H1 (cell line): ENCODE measurements around the gene KRTAP9-2. TPM values are rescaled to one million over a fixed set of nuclear protein-coding genes. Genes with fewer than 3 reads are reported as not detected.
"Not testable (repeated sequence)": the region's sequence is repeated elsewhere in the genome, so short reads cannot be mapped to it uniquely, and the experiment has no call there.

ENCODE experiments used
- CTCF ChIA-PET: fragments of 300-600 bp; sonication (Branson Sonifier 250); formaldehyde crosslinking; loops from one replicate; lab custom pipeline; 2021; ENCODE audit not compliant: partially characterized antibody; lab: Charles Lee
- POLR2A ChIA-PET: fragments of 300-600 bp; sonication (Branson Sonifier 250); formaldehyde crosslinking; loops from one replicate; lab custom pipeline; 2021; ENCODE audit warnings: inconsistent platforms; ENCODE audit not compliant: partially characterized antibody; lab: Charles Lee
- DNase-seq, 2 experiments: peaks; one replicate each; pipeline versions ENCODE4 v3.0.0 to v3.0.0-alpha.2; 2010 to 2022; ENCODE audit warnings: low spot score in 2 of 2, low read depth in 1 of 2, mixed read lengths in 1 of 2
- FAIRE-seq: peaks from 2 replicates; lab custom pipeline; 2011; peaks lifted over from hg19 to GRCh38; lab: Jason Lieb, UNC
- H2AFZ ChIP-seq: 2 replicates; pipeline ENCODE4 v1.8.1; 2012; ENCODE audit warnings: low read length, inconsistent platforms
- H2AK5ac ChIP-seq: 2 replicates; pipeline ENCODE4 v1.6.1; 2013; ENCODE audit warnings: low read depth, low read length
- H2BK120ac ChIP-seq: replicated peaks from 2 replicates; pipeline ENCODE3; 2013; ENCODE audit warnings: low read depth, low read length, inconsistent platforms
- H2BK12ac ChIP-seq: 2 replicates; pipeline ENCODE4 v1.6.1; 2013; ENCODE audit warnings: low read depth, low read length
- H2BK15ac ChIP-seq: 2 replicates; pipeline ENCODE4 v1.6.1; 2013; ENCODE audit warnings: low read length
- H2BK20ac ChIP-seq: 2 replicates; pipeline ENCODE4 v1.6.1; 2013; ENCODE audit warnings: low read length
- H2BK5ac ChIP-seq: 2 replicates; pipeline ENCODE4 v1.6.1; 2013; ENCODE audit warnings: low read depth, low read length
- H3K14ac ChIP-seq: 2 replicates; pipeline ENCODE4 v1.6.1; 2013; ENCODE audit warnings: inconsistent platforms; ENCODE audit not compliant: insufficient read length
- H3K18ac ChIP-seq: 2 replicates; pipeline ENCODE4 v1.6.1; 2013; ENCODE audit warnings: low read length; ENCODE audit errors: extremely low read depth
- H3K23ac ChIP-seq: 2 replicates; pipeline ENCODE4 v1.6.1; 2013; ENCODE audit warnings: inconsistent platforms; ENCODE audit not compliant: insufficient read length
- H3K23me2 ChIP-seq: 2 replicates; pipeline ENCODE4 v1.6.1; 2013; ENCODE audit warnings: low read depth, low read length
- H3K27ac ChIP-seq: 2 replicates; pipeline ENCODE4 v1.6.1; 2011; ENCODE audit warnings: low read depth, low read length, inconsistent platforms
- H3K27me3 ChIP-seq, 4 experiments: replicated peaks in 1 of 4; 1 replicate in 1 of 4; 2 replicates in 3 of 4; pipeline versions ENCODE4 v1.6.1 to v1.8.1; 2011 to 2013; ENCODE audit warnings: low read length in 3 of 4, mild to moderate bottlenecking in 3 of 4, inconsistent platforms in 2 of 4, mixed read lengths in 2 of 4, moderate library complexity in 1 of 4; ENCODE audit not compliant: control insufficient read depth in 3 of 4, insufficient read depth in 3 of 4; ENCODE audit errors: extremely low read depth in 1 of 4
- H3K36me3 ChIP-seq, 4 experiments: 2 replicates each; pipeline versions ENCODE4 v1.6.1 to v1.8.1; 2011 to 2013; ENCODE audit warnings: mild to moderate bottlenecking in 4 of 4, low read length in 3 of 4, moderate library complexity in 2 of 4, control low read depth in 1 of 4, inconsistent platforms in 1 of 4; ENCODE audit not compliant: insufficient read depth in 4 of 4, control insufficient read depth in 2 of 4
- H3K4ac ChIP-seq: replicated peaks from 2 replicates; pipeline ENCODE3; 2013; ENCODE audit warnings: low read length, low read depth, mixed read lengths, inconsistent platforms; ENCODE audit not compliant: insufficient read length
- H3K4me1 ChIP-seq, 4 experiments: replicated peaks in 1 of 4; 1 replicate in 1 of 4; 2 replicates in 3 of 4; pipeline versions ENCODE4 v1.6.1 to v1.8.1; 2011 to 2013; ENCODE audit warnings: low read length in 3 of 4, inconsistent platforms in 2 of 4, mixed read lengths in 1 of 4; ENCODE audit not compliant: insufficient read depth in 4 of 4, control insufficient read depth in 3 of 4
- H3K4me2 ChIP-seq, 2 experiments: 2 replicates each; pipeline versions ENCODE4 v1.6.1 to v1.8.1; 2011 to 2013; ENCODE audit warnings: low read depth in 2 of 2, low read length in 2 of 2, control low read depth in 1 of 2, inconsistent platforms in 1 of 2, mild to moderate bottlenecking in 1 of 2; ENCODE audit not compliant: insufficient read depth in 1 of 2
- H3K4me3 ChIP-seq, 4 experiments: fragments of 200-600, 300-600 bp in 1 of 4; sonication (generic), shearing (Covaris generic), sonication (Bioruptor Twin) in 1 of 4; 2 replicates each; pipeline versions ENCODE4 v1.5.1 to v1.8.1; 2011 to 2016; ENCODE audit warnings: low read length in 4 of 4, low read depth in 3 of 4, control low read depth in 2 of 4, inconsistent platforms in 2 of 4, mild to moderate bottlenecking in 2 of 4, mixed read lengths in 1 of 4, moderate library complexity in 1 of 4; ENCODE audit not compliant: insufficient read depth in 2 of 4; ENCODE audit errors: extremely low read depth in 1 of 4
- H3K56ac ChIP-seq: replicated peaks from 2 replicates; pipeline ENCODE3; 2013; ENCODE audit warnings: low read depth, mild to moderate bottlenecking, mixed read lengths, low read length, inconsistent platforms; ENCODE audit not compliant: insufficient read length
- H3K79me1 ChIP-seq: 2 replicates; pipeline ENCODE4 v1.6.1; 2013; ENCODE audit warnings: low read depth, low read length, control low read depth
- H3K79me2 ChIP-seq, 2 experiments: 2 replicates each; pipeline versions ENCODE4 v1.6.1 to v1.8.1; 2012 to 2013; ENCODE audit warnings: low read length in 2 of 2, mild to moderate bottlenecking in 2 of 2, inconsistent platforms in 1 of 2; ENCODE audit not compliant: insufficient read depth in 2 of 2, control insufficient read depth in 1 of 2
- H3K9ac ChIP-seq, 4 experiments: replicated peaks in 1 of 4; 1 replicate in 1 of 4; 2 replicates in 3 of 4; pipeline versions ENCODE4 v1.6.1 to v1.8.1; 2011 to 2013; ENCODE audit warnings: low read depth in 3 of 4, low read length in 3 of 4, control low read depth in 2 of 4, mild to moderate bottlenecking in 2 of 4, moderate library complexity in 2 of 4, inconsistent platforms in 1 of 4; ENCODE audit errors: extremely low read depth in 1 of 4
- H3K9me3 ChIP-seq, 2 experiments: 2 replicates each; pipeline versions ENCODE4 v1.6.1 to v1.8.1; 2012 to 2013; ENCODE audit warnings: mild to moderate bottlenecking in 2 of 2, moderate library complexity in 2 of 2, control low read depth in 1 of 2, inconsistent platforms in 1 of 2, low read depth in 1 of 2, low read length in 1 of 2, mixed read lengths in 1 of 2; ENCODE audit not compliant: insufficient read depth in 2 of 2
- H4K20me1 ChIP-seq, 2 experiments: replicated peaks in 1 of 2; 2 replicates each; pipeline versions ENCODE3 to v1.8.1; 2011 to 2013; ENCODE audit warnings: inconsistent platforms in 2 of 2, low read length in 2 of 2, mild to moderate bottlenecking in 1 of 2; ENCODE audit not compliant: insufficient read depth in 2 of 2, control insufficient read depth in 1 of 2
- H4K5ac ChIP-seq: 2 replicates; pipeline ENCODE4 v1.6.1; 2013; ENCODE audit warnings: low read length, low read depth, mixed read lengths, inconsistent platforms; ENCODE audit not compliant: insufficient read length
- H4K8ac ChIP-seq: 2 replicates; pipeline ENCODE4 v1.8.0; 2013; ENCODE audit warnings: mild to moderate bottlenecking, moderate library complexity, low read length, inconsistent platforms; ENCODE audit not compliant: insufficient read depth; ENCODE audit errors: extremely low read depth
- H4K91ac ChIP-seq: replicated peaks from 2 replicates; pipeline ENCODE3; 2013; ENCODE audit warnings: low read length, mixed read lengths, inconsistent platforms; ENCODE audit not compliant: insufficient read length
- WGBS, 2 experiments: shearing (Covaris generic) in 1 of 2; methylation state at CpG; one replicate each; pipeline versions ENCODE4 v1.1.6 to v1.1.7; 2013 to 2015; ENCODE audit warnings: low lambda C conversion rate in 2 of 2, mixed read lengths in 2 of 2, inconsistent platforms in 1 of 2, low coverage in 1 of 2, missing lambda C conversion rate in 1 of 2; ENCODE audit not compliant: insufficient replicate concordance in 2 of 2, insufficient coverage in 1 of 2, insufficient read length in 1 of 2; ENCODE audit errors: extremely low coverage in 1 of 2, missing lambda C conversion rate in 1 of 2; 5-methylcytosine and 5-hydroxymethylcytosine counted together
- polyA plus RNA-seq, 7 experiments: library from polyadenylated mRNA; depleted of rRNA in 3 of 7; stranded (reverse) in 5 of 7; unstranded in 2 of 7; fragments of >200 nt in 5 of 7; fragments of 200-250 nt in 2 of 7; gene quantifications; 1 replicate in 5 of 7; 2 replicates in 1 of 7; 4 replicates in 1 of 7; pipeline versions ENCODE4 v1.2.1 to v1.2.3, GENCODE V29; 2011 to 2013; ENCODE audit warnings: missing spikeins in 2 of 7, mixed read lengths in 2 of 7
- small RNA-seq: library from polyadenylated mRNA; stranded (forward); fragments of <200 nt; extraction: miRNeasy Mini kit (QIAGEN cat#:217004); gene quantifications from one replicate; pipeline ENCODE3, GENCODE V24; 2013; ENCODE audit not compliant: insufficient read depth
- total RNA-seq: library from RNA; stranded (reverse); fragmentation: NEBNext Ultra II Directional; extraction: Animal tissue kit (Norgen Biotek cat#: 25700); gene quantifications from 2 replicates; pipeline ENCODE4 v1.2.1, GENCODE V29; 2021

The KRTAP9-2 gene
- total and polyA plus RNA-seq, 2 of the 8 experiments (the other 6 are each of a cell fraction or from before 2014, with no cell fraction given), result not detected

DNA sequence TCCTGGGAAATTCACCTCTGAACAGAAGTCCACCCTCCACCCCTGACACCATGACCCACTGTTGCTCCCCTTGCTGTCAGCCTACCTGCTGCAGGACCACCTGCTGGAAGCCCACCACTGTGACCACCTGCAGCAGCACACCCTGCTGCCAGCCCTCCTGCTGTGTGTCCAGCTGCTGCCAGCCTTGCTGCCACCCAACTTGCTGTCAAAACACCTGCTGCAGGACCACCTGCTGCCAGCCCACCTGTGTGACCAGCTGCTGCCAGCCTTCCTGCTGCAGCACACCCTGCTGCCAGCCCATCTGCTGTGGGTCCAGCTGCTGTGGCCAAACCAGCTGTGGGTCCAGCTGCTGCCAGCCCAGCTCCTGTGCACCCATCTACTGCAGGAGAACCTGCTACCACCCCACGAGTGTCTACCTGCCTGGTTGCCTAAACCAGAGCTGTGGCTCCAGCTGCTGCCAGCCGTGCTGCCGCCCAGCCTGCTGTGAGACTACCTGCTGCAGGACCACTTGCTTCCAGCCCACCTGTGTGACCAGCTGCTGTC is 49.3 kb downstream of the KRTAP9-2 start, which contains the start of gene KRTAP9-7:
TSS of gene KRTAP9-7 (plus strand) at position 51 of the 543 bp plus-strand sequence. CDS start at position 51, 0 bp downstream.
- FAIRE-seq, POLR2A ChIA-PET, H3K14ac ChIP-seq, H2BK120ac ChIP-seq, H2BK12ac ChIP-seq, H3K27me3 ChIP-seq, H2AFZ ChIP-seq, H4K20me1 ChIP-seq, H4K8ac ChIP-seq, H3K23me2 ChIP-seq, H4K91ac ChIP-seq, H3K4me2 ChIP-seq, H3K4ac ChIP-seq, H3K9me3 ChIP-seq, H3K27ac ChIP-seq, H3K79me2 ChIP-seq, H3K23ac ChIP-seq, H3K4me1 ChIP-seq, H2BK15ac ChIP-seq, H2BK5ac ChIP-seq, H4K5ac ChIP-seq, DNase-seq, H3K4me3 ChIP-seq, H2BK20ac ChIP-seq, H3K36me3 ChIP-seq, H3K18ac ChIP-seq, H3K56ac ChIP-seq, H2AK5ac ChIP-seq, H3K79me1 ChIP-seq, H3K9ac ChIP-seq: not testable (repeated sequence)
- CTCF ChIA-PET, result interaction anchor here (0.8 kb wide), 1 partner anchor 15 kb away, joined by 3 read pairs; no protein-coding TSS in a partner anchor
- 96% methylated on average over 3 of the region's 3 CpGs; no CpG with 5 or more reads in 1 of the 2 experiments for WGBS, 2 experiments

Small RNA genes lying within 50 kb of the gene (small RNA-seq; reads per million reads assigned to genes)
- gene KRTAP4-17P, result not detected

Other genes starting within 250 kb of the KRTAP9-2 start
Only the 30 nearest of the 41 such genes appear.
- not detected in 2 replicates for gene KRTAP2-1, start 179.3 kb upstream of the KRTAP9-2 start, total RNA-seq
- gene KRTAP2-1, start 179.3 kb upstream of the KRTAP9-2 start, polyA plus RNA-seq (2011; rRNA removed), result not detected in 2 replicates
- gene KRTAP2-2, start 171.4 kb upstream of the KRTAP9-2 start, total RNA-seq, result not detected in 2 replicates
- not detected in 2 replicates for gene KRTAP2-2, start 171.4 kb upstream of the KRTAP9-2 start, polyA plus RNA-seq (2011; rRNA removed)
- gene KRTAP2-3, start 166.5 kb upstream of the KRTAP9-2 start, total RNA-seq, result not detected in 2 replicates
- not detected in 2 replicates for gene KRTAP2-3, start 166.5 kb upstream of the KRTAP9-2 start, polyA plus RNA-seq (2011; rRNA removed)
- not detected in 2 replicates for gene KRTAP2-4, start 160.8 kb upstream of the KRTAP9-2 start, total RNA-seq
- gene KRTAP2-4, start 160.8 kb upstream of the KRTAP9-2 start, polyA plus RNA-seq (2011; rRNA removed), result not detected in 2 replicates
- gene KRTAP4-7, start 142.5 kb upstream of the KRTAP9-2 start, total RNA-seq, result not detected in 2 replicates
- gene KRTAP4-7, start 142.5 kb upstream of the KRTAP9-2 start, polyA plus RNA-seq (2011; rRNA removed), result not detected in 2 replicates
- gene KRTAP4-8, start 128.5 kb upstream of the KRTAP9-2 start, total RNA-seq, result not detected in 2 replicates
- not detected in 2 replicates for gene KRTAP4-8, start 128.5 kb upstream of the KRTAP9-2 start, polyA plus RNA-seq (2011; rRNA removed)
- gene KRTAP4-16, start 124.4 kb upstream of the KRTAP9-2 start, total RNA-seq, result not detected in 2 replicates
- not detected in 2 replicates for gene KRTAP4-16, start 124.4 kb upstream of the KRTAP9-2 start, polyA plus RNA-seq (2011; rRNA removed)
- not detected in 2 replicates for gene KRTAP4-9, start 121.3 kb upstream of the KRTAP9-2 start, total RNA-seq
- 0.06 TPM in 1 of 2 replicates, not detected in the other for gene KRTAP4-9, start 121.3 kb upstream of the KRTAP9-2 start, polyA plus RNA-seq (2011; rRNA removed)
- not detected in 2 replicates for gene KRTAP4-11, start 108.3 kb upstream of the KRTAP9-2 start, total RNA-seq
- gene KRTAP4-11, start 108.3 kb upstream of the KRTAP9-2 start, polyA plus RNA-seq (2011; rRNA removed), result not detected in 2 replicates
- gene KRTAP4-12, start 102.5 kb upstream of the KRTAP9-2 start, total RNA-seq, result not detected in 2 replicates
- not detected in 2 replicates for gene KRTAP4-12, start 102.5 kb upstream of the KRTAP9-2 start, polyA plus RNA-seq (2011; rRNA removed)
- gene KRTAP4-6, start 86.1 kb upstream of the KRTAP9-2 start, total RNA-seq, result not detected in 2 replicates
- gene KRTAP4-6, start 86.1 kb upstream of the KRTAP9-2 start, polyA plus RNA-seq (2011; rRNA removed), result not detected in 2 replicates
- not detected in 2 replicates for gene KRTAP4-5, start 76.8 kb upstream of the KRTAP9-2 start, total RNA-seq
- not detected in 2 replicates for gene KRTAP4-5, start 76.8 kb upstream of the KRTAP9-2 start, polyA plus RNA-seq (2011; rRNA removed)
- not detected in 2 replicates for gene KRTAP4-4, start 65.9 kb upstream of the KRTAP9-2 start, total RNA-seq
- not detected in 2 replicates for gene KRTAP4-4, start 65.9 kb upstream of the KRTAP9-2 start, polyA plus RNA-seq (2011; rRNA removed)
- gene KRTAP4-3, start 58.4 kb upstream of the KRTAP9-2 start, total RNA-seq, result not detected in 2 replicates
- gene KRTAP4-3, start 58.4 kb upstream of the KRTAP9-2 start, polyA plus RNA-seq (2011; rRNA removed), result not detected in 2 replicates
- not detected in 2 replicates for gene KRTAP4-2, start 48.4 kb upstream of the KRTAP9-2 start, total RNA-seq
- gene KRTAP4-2, start 48.4 kb upstream of the KRTAP9-2 start, polyA plus RNA-seq (2011; rRNA removed), result not detected in 2 replicates
- gene KRTAP4-1, start 41.7 kb upstream of the KRTAP9-2 start, total RNA-seq, result not detected in 2 replicates
- 0.16 TPM in 1 of 2 replicates, not detected in the other for gene KRTAP4-1, start 41.7 kb upstream of the KRTAP9-2 start, polyA plus RNA-seq (2011; rRNA removed)
- not detected in 2 replicates for gene KRTAP9-1, start 36.8 kb upstream of the KRTAP9-2 start, total RNA-seq
- gene KRTAP9-1, start 36.8 kb upstream of the KRTAP9-2 start, polyA plus RNA-seq (2011; rRNA removed), result not detected in 2 replicates
- gene KRTAP9-3, start 5.8 kb downstream of the KRTAP9-2 start, total RNA-seq, result not detected in 2 replicates
- gene KRTAP9-3, start 5.8 kb downstream of the KRTAP9-2 start, polyA plus RNA-seq (2011; rRNA removed), result not detected in 2 replicates
- not detected in 2 replicates for gene KRTAP9-8, start 11.4 kb downstream of the KRTAP9-2 start, total RNA-seq
- gene KRTAP9-8, start 11.4 kb downstream of the KRTAP9-2 start, polyA plus RNA-seq (2011; rRNA removed), result not detected in 2 replicates
- gene KRTAP9-4, start 23.0 kb downstream of the KRTAP9-2 start, total RNA-seq, result not detected in 2 replicates
- gene KRTAP9-4, start 23.0 kb downstream of the KRTAP9-2 start, polyA plus RNA-seq (2011; rRNA removed), result 0.13 TPM in 1 of 2 replicates, not detected in the other
- gene KRTAP9-9, start 28.7 kb downstream of the KRTAP9-2 start, total RNA-seq, result not detected in 2 replicates
- not detected in 2 replicates for gene KRTAP9-9, start 28.7 kb downstream of the KRTAP9-2 start, polyA plus RNA-seq (2011; rRNA removed)
- gene KRTAP9-6, start 38.7 kb downstream of the KRTAP9-2 start, total RNA-seq, result not detected in 2 replicates
- not detected in 2 replicates for gene KRTAP9-6, start 38.7 kb downstream of the KRTAP9-2 start, polyA plus RNA-seq (2011; rRNA removed)
- gene KRTAP9-7, start 49.0 kb downstream of the KRTAP9-2 start, total RNA-seq, result not detected in 2 replicates
- not detected in 2 replicates for gene KRTAP9-7, start 49.0 kb downstream of the KRTAP9-2 start, polyA plus RNA-seq (2011; rRNA removed)
- not detected in 2 replicates for gene KRTAP29-1, start 76.2 kb downstream of the KRTAP9-2 start, total RNA-seq
- not detected in 2 replicates for gene KRTAP29-1, start 76.2 kb downstream of the KRTAP9-2 start, polyA plus RNA-seq (2011; rRNA removed)
- not detected in 2 replicates for gene KRTAP16-1, start 82.7 kb downstream of the KRTAP9-2 start, total RNA-seq
- gene KRTAP16-1, start 82.7 kb downstream of the KRTAP9-2 start, polyA plus RNA-seq (2011; rRNA removed), result not detected in 2 replicates
- not detected in 2 replicates for gene KRTAP17-1, start 89.1 kb downstream of the KRTAP9-2 start, total RNA-seq
- gene KRTAP17-1, start 89.1 kb downstream of the KRTAP9-2 start, polyA plus RNA-seq (2011; rRNA removed), result not detected in 2 replicates
- not detected in 2 replicates for gene KRT33A, start 124.2 kb downstream of the KRTAP9-2 start, total RNA-seq
- not detected in 2 replicates for gene KRT33A, start 124.2 kb downstream of the KRTAP9-2 start, polyA plus RNA-seq (2011; rRNA removed)
- gene KRT33B, start 143.2 kb downstream of the KRTAP9-2 start, total RNA-seq, result not detected in 2 replicates
- gene KRT33B, start 143.2 kb downstream of the KRTAP9-2 start, polyA plus RNA-seq (2011; rRNA removed), result not detected in 2 replicates
- not detected in 2 replicates for gene KRT34, start 155.7 kb downstream of the KRTAP9-2 start, total RNA-seq
- gene KRT34, start 155.7 kb downstream of the KRTAP9-2 start, polyA plus RNA-seq (2011; rRNA removed), result not detected in 2 replicates
- gene KRT31, start 171.0 kb downstream of the KRTAP9-2 start, total RNA-seq, result not detected in 2 replicates
- gene KRT31, start 171.0 kb downstream of the KRTAP9-2 start, polyA plus RNA-seq (2011; rRNA removed), result not detected in 2 replicates